ENCODE measurements around the gene MAPK9.

- no peak for TF ChIP-seq EZH2phosphoT487 (IDR thresholded peaks at IDR 0.05; ENCODE audit: insufficient read depth, low read depth)
- no peak for TF ChIP-seq EZH2 (IDR thresholded peaks at IDR 0.05; ENCODE audit: insufficient read depth, poor library complexity, severe bottlenecking)
These were observed 57.6 kb downstream of the MAPK9 start for GRCh38 chr5:180234271-180234670.
